Measurements from ENCODE around the gene SLC26A11.
"Not testable (repeated sequence)": the region's sequence is repeated elsewhere in the genome, so short reads cannot be mapped to it uniquely, and the experiment has no call there.

Gene SLC26A11

DNA sequence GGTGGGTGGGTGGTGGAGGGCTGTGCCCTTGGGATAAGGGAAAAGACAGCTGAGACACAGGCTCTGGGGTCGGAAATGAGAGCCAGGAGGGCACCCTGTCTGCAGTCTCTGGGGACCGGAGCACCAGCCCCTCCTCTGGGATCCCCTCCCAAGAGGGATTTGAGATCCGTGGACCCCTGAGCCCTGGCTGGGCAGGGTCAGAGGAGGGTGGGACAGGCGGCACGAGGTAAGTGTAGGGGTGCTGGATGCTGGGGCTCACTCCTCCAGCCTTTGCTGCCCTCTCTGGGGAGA is 519 bp upstream of the SLC26A11 start:
- no peak for DNase-seq

DNA sequence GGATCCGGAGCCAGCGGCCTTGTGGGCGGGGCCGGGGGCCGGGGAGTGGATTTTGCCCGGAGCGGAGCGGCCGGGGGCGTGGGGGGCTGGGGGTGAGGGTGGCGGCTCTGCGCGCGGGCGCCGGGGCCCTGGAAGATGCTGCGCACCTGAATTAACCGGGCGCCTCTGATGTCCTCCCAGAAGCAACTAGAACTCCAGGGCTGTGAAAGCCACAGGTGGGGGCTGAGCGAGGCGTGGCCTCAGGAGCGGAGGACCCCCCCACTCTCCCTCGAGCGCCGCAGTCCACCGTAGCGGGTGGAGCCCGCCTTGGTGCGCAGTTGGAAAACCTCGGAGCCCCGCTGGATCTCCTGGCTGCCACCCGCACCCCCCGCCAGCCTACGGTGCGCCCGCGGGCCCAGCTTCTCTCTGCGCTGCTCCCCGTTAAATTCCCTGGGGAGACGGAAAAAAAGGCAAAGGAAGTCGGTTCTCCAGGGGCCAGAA is 549 bp downstream of the SLC26A11 start:
- DNase-seq, result no peak

DNA sequence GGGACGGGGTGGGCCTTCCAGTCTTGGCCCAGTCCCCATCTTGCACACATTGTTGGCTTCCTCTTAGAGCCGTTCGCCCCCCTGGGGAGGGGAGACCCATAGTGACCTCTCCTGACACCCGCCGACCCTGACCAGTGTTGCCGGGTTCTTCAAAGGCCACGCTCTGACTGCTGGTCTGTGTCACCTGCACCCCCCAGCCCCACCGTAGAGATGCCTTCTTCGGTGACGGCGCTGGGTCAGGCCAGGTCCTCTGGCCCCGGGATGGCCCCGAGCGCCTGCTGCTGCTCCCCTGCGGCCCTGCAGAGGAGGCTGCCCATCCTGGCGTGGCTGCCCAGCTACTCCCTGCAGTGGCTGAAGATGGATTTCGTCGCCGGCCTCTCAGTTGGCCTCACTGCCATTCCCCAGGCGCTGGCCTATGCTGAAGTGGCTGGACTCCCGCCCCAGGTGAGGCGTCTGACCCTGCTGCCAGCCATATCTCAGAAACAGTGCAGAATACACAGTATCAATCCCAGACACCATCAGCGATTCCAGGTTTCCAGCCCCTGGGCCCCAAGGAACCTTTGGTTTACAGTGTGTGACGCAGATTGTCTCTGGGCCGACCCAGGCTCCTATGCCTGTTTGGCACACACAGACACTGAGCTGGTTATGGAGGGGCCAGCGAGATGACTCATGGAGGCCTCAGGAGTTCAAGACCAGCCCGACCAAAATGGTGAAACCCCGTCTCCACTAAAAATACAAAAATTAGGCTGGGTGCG is 1.3 kb downstream of the SLC26A11 start:
- no peak for DNase-seq

DNA sequence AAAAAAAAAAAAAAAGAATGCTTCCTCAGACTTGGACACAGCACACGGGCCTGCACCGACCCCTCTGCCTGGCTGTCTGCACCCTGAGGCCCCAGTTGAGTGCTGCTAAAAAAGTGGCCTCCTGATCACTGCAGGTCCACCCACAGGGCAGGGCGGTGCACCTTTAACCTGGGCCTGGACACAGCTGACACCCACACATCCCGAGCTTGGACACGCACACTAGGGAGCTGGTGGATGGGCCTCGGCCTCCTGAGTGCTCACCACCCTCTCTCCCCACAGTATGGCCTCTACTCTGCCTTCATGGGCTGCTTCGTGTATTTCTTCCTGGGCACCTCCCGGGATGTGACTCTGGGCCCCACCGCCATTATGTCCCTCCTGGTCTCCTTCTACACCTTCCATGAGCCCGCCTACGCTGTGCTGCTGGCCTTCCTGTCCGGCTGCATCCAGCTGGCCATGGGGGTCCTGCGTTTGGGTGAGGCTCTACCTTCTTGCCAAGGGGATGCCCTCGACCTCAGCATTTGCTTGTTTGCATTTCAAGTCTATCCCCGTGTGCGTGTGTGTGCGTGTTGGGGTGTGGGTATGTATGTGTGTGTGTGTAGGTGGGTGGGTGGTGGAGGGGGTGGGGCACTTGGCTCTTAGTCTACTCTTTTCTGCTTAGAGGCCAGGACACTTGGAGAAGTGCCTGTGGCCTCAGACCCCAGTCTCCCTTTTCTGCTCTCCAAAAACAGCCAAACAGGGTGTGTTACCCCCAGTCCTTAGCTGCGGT is 2.3 kb downstream of the SLC26A11 start:
- DNase-seq, result no peak

DNA sequence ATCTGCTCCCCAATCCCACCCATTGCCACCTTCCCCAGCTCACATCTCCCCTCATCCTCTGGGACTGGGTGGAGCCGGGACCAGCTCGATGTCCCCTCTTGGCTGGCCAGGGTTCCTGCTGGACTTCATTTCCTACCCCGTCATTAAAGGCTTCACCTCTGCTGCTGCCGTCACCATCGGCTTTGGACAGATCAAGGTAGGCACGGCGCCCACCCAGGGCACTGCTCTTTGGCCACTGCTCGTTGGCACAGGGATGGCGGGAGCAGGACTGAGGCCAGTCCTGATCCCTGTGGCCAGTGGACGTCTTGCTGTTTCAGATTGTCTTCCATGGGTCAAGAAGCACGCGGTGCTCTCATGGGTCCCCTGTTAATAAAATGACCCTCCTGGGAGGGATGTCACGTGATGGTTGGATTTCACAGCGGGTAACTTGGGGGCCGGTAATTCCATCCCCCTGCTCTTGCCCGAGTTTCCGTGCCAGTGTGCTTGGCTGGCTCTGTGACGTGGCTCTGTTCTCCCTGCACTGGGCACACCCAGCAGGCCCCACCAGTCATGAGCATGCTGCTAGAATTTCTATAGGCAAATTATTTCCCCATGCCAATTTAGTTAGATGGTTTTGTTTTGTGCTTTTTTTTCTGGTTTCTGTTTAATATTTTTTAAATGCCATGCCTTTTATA is 3.1 kb downstream of the SLC26A11 start:
- no peak for DNase-seq

DNA sequence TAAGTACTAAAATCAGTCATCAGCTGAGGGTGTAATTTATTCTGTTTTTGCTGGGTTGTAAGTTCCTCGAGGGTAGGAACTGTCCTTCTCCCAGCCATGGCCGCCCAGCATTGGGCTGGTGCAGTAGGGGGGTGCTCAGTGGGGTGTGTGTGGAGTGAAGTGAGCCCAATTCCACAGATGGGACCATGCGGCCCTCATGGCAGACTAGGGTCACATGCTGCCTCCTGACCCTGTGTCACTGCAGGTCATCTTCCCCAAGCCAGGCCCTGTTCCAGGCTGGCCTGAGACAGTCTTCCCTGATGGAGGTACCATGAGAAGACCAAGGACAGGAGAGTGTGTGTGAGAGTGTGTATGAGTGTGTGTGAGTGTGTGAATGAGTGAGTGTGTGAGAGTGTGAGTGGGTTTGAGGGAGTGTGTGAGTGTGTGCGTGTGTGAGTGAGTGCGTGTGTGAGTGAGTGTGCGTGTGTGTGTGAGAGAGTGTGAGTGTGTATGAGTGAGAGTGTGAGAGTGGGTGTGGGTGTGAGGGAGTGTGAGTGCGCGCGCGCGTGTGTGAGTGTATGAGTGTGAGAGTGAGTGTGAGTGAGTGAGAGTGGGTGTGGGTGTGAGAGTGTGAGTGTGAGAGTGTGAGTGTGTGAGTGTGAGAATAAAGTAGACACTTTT is 3.7 kb downstream of the SLC26A11 start:
- DNase-seq, result no peak

DNA sequence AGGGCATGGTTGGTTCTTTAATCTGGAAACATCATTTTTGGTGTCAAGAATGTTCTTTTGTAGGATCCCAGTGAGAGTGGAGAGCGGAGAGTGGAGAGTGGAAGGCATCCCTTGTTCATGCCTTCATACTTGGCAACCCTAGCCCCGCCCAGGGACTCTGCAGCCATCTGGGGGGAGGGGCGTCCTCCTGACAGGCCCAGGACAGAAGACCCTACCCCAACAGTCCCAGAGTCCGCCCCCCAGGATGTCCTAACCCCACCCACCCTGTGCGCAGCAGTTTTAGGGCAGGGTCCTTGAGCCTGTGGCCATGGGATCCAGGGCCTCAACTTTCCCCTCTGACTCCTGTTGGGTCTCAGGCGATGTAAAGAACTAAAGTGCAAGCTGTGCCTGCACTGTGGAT is 4.5 kb downstream of the SLC26A11 start:
- no peak for DNase-seq

DNA sequence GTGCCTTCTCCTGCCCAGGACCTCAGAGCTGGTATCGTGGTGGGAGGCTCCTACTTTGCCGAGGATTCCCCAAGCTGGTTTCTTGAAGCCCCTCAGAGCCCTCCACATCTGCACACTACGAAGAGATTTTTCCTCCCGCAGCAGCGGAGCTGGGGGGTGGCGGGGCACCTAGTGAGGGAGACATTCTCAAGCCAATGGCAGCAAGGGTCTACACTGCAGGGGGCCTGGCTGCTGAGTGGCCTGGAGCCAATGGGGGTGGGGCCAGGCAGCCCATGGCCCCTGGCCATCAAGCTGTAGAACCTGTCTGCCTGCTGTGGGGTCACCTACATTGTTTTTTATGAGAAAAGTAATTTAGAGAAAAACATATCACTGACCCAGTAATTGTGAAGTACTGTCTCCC is 5.0 kb downstream of the SLC26A11 start:
- no peak for DNase-seq

DNA sequence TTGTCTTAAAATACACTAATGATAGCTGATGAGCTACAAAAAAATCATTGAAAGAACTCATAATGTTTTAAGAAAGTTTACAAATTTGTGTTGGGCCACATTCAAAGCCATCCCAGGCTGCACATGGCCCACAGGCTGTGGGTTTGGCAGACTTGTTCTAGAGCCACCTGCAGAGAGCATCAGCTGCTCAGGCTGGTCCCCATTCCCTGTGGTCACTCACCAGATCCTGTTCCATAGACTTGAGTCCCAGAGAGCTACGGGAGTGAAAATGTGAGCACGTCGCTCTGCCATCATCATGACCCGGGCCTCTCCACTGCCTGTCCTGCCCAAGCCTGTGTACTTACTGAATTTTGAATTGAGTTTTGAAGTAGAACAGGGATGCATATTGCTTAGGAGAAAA is 6.9 kb downstream of the SLC26A11 start:
- no peak for DNase-seq

DNA sequence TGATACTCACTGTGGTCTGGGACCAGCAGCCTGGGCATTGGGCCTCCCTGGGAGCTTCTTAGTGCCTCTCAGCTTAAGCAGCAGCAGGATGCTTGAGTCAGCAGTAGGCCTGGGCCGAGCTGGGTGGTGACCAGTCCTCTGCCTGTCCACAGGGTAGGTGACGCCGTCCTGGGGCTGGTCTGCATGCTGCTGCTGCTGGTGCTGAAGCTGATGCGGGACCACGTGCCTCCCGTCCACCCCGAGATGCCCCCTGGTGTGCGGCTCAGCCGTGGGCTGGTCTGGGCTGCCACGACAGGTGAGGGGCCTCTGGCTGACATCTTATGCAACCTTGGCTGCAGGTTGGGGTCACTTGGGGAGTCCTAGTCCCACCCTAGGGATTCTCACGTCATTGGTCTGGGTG is 7.4 kb downstream of the SLC26A11 start:
- DNase-seq, result no peak

DNA sequence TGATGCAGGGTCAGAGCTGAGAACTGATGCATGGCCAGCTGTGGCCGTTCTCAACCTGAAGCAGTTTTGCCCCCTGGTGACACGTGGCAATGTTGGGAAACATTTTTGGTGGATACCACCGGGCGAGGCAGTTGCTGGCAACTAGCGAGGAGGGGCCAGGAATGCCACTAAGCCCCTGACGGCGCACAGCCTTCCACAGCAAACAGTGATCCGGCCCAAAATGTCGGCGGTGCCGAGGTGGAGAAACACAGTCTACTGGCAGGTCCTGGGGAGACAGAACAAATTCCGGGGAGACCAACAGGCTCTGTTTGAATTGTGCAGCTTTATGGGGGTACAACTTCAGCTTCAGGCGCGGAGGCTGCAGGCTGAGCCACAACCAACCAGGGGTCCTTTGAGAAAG is 8.2 kb downstream of the SLC26A11 start:
- no peak for DNase-seq

DNA sequence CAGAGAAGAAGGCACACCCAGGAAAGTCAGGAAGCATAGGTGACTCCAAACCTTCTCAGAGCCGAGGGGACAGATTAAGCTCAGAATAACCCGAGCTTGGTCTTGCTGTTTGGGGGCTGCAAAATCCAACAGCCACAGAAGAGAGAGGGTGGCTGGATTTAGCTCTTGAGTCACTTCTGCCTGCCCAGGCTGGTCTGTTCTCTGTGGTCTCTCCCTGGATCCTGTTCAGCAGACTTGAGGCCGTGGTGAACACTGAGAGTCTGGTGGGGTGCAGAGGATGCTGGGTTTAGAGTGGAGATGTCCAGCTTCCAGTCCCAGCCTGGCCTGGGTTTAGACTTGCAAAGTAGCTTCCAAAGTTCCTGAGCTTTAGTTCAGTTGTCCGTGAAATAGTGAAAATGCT is 8.8 kb downstream of the SLC26A11 start:
- no peak for DNase-seq

DNA sequence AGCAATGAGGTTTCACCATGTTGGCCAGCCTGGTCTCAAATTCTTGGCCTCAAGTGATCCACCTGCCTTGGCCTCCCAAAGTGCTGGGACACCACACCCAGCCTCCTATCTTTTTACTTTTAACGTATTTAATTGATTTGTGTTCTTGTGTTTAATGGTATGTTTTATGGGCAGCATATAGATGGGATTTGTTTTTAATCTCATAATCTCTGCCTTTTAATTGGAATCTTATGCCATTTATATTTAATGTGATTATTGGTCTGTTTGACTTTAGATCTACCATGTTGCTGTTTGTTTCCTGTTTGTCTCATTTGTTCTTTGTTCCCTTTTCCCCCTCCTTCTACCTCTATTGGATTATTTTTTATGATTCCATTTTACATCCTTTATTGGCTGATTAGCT is 12.2 kb downstream of the SLC26A11 start:
- no peak for DNase-seq

DNA sequence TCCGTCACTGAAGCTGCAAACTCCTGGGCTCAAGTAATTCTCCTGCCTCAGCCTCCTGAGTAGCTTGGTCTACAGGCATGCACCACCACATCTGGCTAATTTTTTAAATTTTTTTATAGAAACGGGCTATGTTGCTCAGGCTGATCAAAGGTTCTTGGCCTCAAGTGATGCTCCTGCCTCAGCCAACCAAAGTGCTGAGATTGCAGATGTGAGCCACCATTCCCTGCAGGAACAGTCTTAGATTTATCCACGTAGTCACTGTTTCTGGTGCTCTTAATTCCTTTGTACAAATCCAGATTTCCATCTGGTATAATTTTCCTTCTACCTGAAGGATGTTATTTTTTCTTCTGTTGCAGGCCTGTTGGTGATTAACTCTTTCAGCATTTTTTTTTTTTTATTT is 13.0 kb downstream of the SLC26A11 start:
- no peak for DNase-seq

DNA sequence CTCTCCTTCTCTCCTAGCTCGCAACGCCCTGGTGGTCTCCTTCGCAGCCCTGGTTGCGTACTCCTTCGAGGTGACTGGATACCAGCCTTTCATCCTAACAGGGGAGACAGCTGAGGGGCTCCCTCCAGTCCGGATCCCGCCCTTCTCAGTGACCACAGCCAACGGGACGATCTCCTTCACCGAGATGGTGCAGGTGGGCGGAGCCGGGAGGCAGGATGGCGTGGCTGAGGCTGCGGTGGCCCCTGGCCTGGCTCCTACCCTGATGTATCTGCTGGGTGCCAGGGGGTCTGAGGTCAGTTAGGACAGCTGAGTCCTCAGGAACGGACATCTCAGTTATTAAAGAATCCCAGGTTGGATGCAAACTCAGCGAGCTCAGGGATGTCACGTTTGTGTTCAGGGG is 16.7 kb downstream of the SLC26A11 start:
- DNase-seq, result no peak

DNA sequence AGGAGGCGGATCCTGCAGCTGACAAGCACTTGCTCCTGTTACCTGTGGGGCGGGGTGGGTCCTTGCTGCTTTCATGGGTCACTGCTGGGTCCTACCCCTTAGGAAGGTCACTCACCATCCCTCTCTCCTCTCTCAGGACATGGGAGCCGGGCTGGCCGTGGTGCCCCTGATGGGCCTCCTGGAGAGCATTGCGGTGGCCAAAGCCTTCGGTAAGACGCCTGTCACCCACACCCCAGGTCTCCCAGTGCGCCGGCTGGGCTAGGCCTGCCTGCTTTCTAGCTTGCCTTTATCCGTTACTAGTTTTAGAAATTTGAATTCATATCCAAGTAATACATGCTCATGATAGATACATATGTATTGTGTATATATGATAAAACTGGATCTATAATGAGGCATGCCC is 17.2 kb downstream of the SLC26A11 start:
- no peak for DNase-seq

DNA sequence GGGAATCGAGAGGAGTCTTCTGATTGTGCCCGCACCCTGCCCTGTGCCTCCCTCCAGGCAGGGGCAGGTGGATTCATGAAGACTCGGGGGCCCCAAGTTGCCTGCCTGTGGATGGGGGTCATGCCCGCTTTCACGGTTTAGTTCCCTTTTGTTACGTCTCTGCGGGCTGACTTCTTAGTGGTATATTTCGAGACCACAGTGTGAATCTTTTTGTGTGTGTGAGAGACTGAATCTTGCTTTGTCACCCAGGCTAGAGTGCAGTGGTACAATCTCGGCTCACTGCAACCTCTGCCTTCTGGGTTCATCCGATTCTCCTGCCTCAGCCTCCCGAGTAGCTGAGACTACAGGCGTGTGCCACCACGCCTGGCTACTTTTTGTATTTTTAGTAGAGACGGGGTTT is 22.3 kb downstream of the SLC26A11 start:
- DNase-seq, result no peak

DNA sequence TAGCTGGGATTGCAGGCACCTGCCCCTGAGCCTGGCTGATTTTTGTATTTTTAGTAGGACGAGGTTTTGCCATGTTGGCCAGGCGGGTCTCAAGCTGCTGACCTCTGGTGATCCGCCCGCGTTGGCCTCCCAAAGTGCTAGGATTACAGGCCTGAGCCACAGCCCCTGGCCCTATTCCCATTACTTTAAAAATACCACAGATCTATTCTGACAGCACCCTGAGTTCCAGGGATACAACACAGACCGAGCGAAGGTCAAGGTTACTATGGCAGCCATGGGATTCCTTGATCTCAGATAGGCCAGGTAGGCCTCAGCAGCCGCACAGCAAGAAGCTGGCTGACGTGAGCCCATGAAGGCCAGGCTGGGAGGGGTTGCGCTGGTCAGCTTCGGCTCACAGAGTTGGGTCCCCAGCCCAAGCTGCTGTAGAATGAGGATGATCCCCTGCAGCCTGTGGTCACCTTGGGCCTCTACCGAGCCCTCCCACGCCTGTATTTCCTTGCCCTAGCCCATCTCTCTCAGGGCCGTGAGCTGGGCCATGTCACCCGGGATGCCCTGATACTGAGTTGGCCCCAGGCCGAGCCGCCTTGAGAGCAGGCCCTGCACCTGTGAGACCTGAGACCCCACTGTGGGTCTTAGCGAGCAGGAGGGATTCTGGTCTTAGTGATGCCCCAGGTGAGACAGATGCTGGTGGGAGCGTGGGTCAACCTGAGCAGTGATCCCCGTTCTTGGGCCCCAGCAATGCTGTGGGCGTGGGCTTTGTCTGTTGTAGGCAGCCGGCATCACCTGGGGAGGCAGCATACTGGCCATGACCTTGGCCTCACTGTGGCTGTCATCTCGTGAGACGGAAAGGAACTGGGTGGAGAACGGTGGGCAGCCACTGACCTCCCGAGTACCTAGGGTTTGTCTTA is 23.6 kb downstream of the SLC26A11 start:
- DNase-seq, result no peak

DNA sequence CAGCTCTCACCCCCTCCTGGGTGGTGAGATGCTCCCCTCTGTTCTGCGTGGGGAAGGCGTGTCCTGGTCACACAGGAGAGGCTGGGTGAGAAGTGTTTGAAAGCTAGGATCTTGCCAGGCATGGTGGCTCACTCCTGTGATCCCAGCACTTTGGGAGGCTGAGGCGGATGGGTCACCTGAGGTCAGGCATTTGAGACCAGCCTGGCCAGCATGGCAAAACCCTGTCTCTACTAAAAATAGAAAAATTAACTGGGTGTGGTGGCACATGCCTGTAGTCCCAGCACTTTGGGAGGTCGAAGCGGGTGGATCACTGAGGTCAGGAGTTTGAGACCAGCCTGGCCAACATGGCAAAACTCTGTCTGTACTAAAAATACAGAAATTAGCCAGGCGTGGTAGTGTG is 24.2 kb downstream of the SLC26A11 start:
- DNase-seq, result not testable (repeated sequence)

DNA sequence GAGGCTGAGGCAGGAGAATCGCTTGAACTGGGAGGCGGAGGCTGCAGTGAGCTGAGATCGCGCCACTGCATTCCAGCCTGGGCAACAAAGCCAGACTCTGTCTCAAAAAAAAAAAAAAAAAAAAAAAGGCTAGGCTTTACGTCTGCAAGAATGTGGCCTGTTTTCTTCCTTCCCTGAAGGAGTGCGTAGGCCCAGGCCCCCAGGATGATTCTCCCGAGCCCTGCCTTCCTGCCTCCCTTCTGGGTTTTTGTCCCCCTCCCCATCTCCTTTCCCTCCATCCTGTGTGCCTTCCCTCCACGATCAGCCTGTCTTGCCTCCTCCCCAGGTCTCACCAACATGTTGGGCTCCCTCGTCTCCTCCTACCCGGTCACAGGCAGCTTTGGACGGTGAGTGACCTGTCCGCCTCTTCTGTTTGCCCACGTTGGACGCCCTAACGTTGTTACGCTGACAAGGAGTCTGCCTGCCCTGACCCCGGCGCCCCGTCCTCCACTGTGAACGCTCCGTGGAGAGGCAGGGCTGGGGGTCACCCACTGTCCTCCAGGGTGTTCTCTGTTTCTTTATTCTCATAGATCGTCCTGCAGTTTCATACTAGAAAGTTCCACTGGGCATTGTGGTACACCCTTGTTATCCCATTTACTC is 24.8 kb downstream of the SLC26A11 start:
- no peak for DNase-seq

DNA sequence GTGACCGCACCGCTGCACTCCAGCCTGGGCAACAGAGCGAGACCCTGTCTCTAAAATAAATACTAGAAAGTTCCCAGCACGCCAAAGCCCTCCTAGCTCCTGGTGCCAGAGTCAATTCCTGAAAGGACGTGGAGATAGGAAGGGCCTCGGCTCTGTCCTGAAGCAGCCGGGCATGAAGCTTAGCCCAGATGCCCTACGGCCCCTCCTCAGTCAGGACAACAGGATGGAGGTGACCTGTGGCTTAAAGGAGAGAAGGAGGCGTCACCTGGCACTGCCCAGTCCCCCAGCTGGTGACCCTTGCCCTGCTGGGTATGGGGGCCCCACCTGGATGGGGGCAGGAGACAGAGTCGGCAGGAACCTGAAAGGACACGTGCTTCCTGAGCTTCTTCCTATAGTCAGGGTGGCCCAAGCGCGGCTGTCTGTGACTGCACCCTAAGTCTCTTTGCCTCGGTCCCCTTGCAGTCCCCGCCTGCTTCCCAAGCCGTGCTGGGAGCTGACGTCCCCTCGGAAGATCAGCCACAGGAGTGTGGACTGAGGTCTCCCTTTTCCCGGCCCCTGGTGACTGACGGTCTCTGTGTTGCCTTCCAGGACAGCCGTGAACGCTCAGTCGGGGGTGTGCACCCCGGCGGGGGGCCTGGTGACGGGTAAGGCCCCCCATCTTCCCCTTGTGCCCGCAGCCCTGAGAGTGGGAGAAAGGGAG is 25.5 kb downstream of the SLC26A11 start:
- DNase-seq, result no peak

Data from NCI-H774 (cell line).